ENCODE measurements around the gene RYR2. TPM values are rescaled to one million over a fixed set of nuclear protein-coding genes. Genes with fewer than 3 reads are reported as not detected.

Gene RYR2
- total RNA-seq, 1 donor from 2014 or later, result 7.8 TPM

GRCh38 chr1:237093691-237094090, 51.7 kb downstream of the RYR2 start:
- no peak for TF ChIP-seq CTCF (IDR thresholded peaks at IDR 0.05)
- Histone ChIP-seq H3K27ac (no peak overlapping the region), H3K9me3 (no peaks in the 10 kb centered on the region), H3K27me3 (no peaks in the 10 kb centered on the region), H3K36me3 (no peaks in the 10 kb centered on the region), H3K4me3 (no peak overlapping the region), H3K4me1 (peaks cover 3% of the 10 kb centered on the region)
- DNase-seq, result no peak
- intact Hi-C loops (cut with DNase I), result no loop called here
- ATAC-seq, result no peak

GRCh38 chr1:237098541-237098940, 56.6 kb downstream of the RYR2 start:
- no peak overlapping the region for H3K27ac ChIP-seq
- TF ChIP-seq CTCF (IDR thresholded peaks at IDR 0.05), result no peak
- DNase-seq, result no peak
- no peak for ATAC-seq
- no peaks in the 10 kb centered on the region for H3K36me3 ChIP-seq
- no peaks in the 10 kb centered on the region for H3K9me3 ChIP-seq
- H3K4me1 ChIP-seq, result peaks cover 3% of the 10 kb centered on the region
- H3K4me3 ChIP-seq, result no peak overlapping the region
- intact Hi-C loops (cut with DNase I), result no loop called here
- H3K27me3 ChIP-seq, result no peaks in the 10 kb centered on the region

- no peak for TF ChIP-seq CTCF (IDR thresholded peaks at IDR 0.05)
- intact Hi-C loops (cut with DNase I), result no loop called here
Observed at GRCh38 chr1:237103021-237103420, 61.0 kb downstream of the RYR2 start.

GRCh38 chr1:237104096-237104495, 62.1 kb downstream of the RYR2 start:
- no peak for ATAC-seq
- intact Hi-C loops (cut with DNase I), result no loop called here
- no peaks in the 10 kb centered on the region for H3K36me3 ChIP-seq
- H3K27me3 ChIP-seq, result no peaks in the 10 kb centered on the region
- TF ChIP-seq CTCF (IDR thresholded peaks at IDR 0.05), result no peak
- H3K4me3 ChIP-seq, result no peak overlapping the region
- DNase-seq, result no peak
- H3K27ac ChIP-seq, result no peak overlapping the region
- H3K9me3 ChIP-seq, result no peaks in the 10 kb centered on the region
- H3K4me1 ChIP-seq, result no peaks in the 10 kb centered on the region

More at GRCh38 chr1:237103021-237103420, 61.0 kb downstream of the RYR2 start:
- Histone ChIP-seq H3K27me3 (no peaks in the 10 kb centered on the region), H3K27ac (no peak overlapping the region), H3K4me1 (no peaks in the 10 kb centered on the region), H3K36me3 (no peaks in the 10 kb centered on the region), H3K4me3 (no peak overlapping the region), H3K9me3 (no peaks in the 10 kb centered on the region)
- no peak for DNase-seq
- ATAC-seq, result no peak

- Histone ChIP-seq H3K9me3 (no peaks in the 10 kb centered on the region), H3K36me3 (no peaks in the 10 kb centered on the region), H3K4me1 (no peaks in the 10 kb centered on the region), H3K4me3 (no peak overlapping the region), H3K27me3 (no peaks in the 10 kb centered on the region), H3K27ac (no peak overlapping the region)
- ATAC-seq (no peak), DNase-seq (no peak)
- intact Hi-C loops (cut with DNase I), result no loop called here
- TF ChIP-seq CTCF (IDR thresholded peaks at IDR 0.05), result no peak
Observed at GRCh38 chr1:237105826-237106225, 63.8 kb downstream of the RYR2 start.
